Prostate gland (tissue), 2 donors: ENCODE measurements around the gene LACRT. TPM values are rescaled to one million over a fixed set of nuclear protein-coding genes. Genes with fewer than 3 reads are reported as not detected.

Experiments
- DNase-seq: peaks from one replicate; pipeline ENCODE4 v3.0.0-alpha.2; 2019; ENCODE audit warnings: low spot score
- H3K27ac ChIP-seq, 2 donors: fragments of 200-600 bp; sonication (generic); 2 replicates each; pipeline ENCODE4 v1.5.1; 2017 to 2019
- H3K27me3 ChIP-seq: fragments of 200-600 bp; sonication (generic); replicated peaks from 2 replicates; pipeline ENCODE4 v1.5.1; 2019; ENCODE audit not compliant: insufficient read depth
- H3K36me3 ChIP-seq, 2 donors: fragments of 200-600 bp; sonication (generic); 1 replicate in 1 of 2; 2 replicates in 1 of 2; pipeline versions ENCODE4 v1.5.1 to v1.8.1; 2017 to 2019
- H3K4me1 ChIP-seq: fragments of 200-600 bp; sonication (generic); replicated peaks from 2 replicates; pipeline ENCODE4 v1.5.1; 2019
- H3K4me3 ChIP-seq, 2 donors: fragments of 200-600 bp; sonication (generic); 2 replicates each; pipeline ENCODE4 v1.5.1; 2017 to 2019
- H3K9me3 ChIP-seq: fragments of 200-600 bp; sonication (generic); 2 replicates; pipeline ENCODE4 v1.5.1; 2017
- CTCF ChIP-seq, 4 experiments: fragments of 200-600 bp in 2 of 4; fragments of 450-650 bp in 2 of 4; sonication (generic) in 2 of 4; IDR thresholded peaks; 1 replicate in 3 of 4; 2 replicates in 1 of 4; pipeline ENCODE4 v1.5.1; 2016 to 2019; ENCODE audit warnings: antibody characterized with exemption in 4 of 4, mild to moderate bottlenecking in 2 of 4, moderate library complexity in 2 of 4
- POLR2A ChIP-seq: fragments of 450-650 bp; IDR thresholded peaks from one replicate; pipeline ENCODE4 v1.6.1; 2016; ENCODE audit warnings: antibody characterized with exemption, mild to moderate bottlenecking
- POLR2AphosphoS5 ChIP-seq: sonication (generic); formaldehyde crosslinking; IDR thresholded peaks from one replicate; pipeline ENCODE4 v1.6.1; 2017; ENCODE audit warnings: antibody characterized with exemption
- WGBS: methylation state at CpG from one replicate; pipeline ENCODE4 v1.1.5; 2018; 5-methylcytosine and 5-hydroxymethylcytosine counted together
- intact Hi-C: fragments of 100-400 bp; cut with DNase I; formaldehyde crosslinking; loops from one replicate; pipeline ENCODE4 v1.14.2; 2022
- total RNA-seq, 2 donors: library from RNA; depleted of rRNA; stranded (reverse); fragments of >200 nt; gene quantifications; one replicate each; pipeline ENCODE4 v1.1.0, GENCODE V29; 2016

LACRT gene
- total RNA-seq, 2 donors from 2014 or later = not detected

- intact Hi-C loops = no loop called here
- Histone ChIP-seq H3K4me3 (no peak overlapping the region), H3K4me1 (no peaks in the 10 kb centered on the region), H3K36me3 (no peaks in the 10 kb centered on the region), H3K27me3 (no peaks in the 10 kb centered on the region), H3K27ac (no peak overlapping the region), H3K9me3 (no peaks in the 10 kb centered on the region)
- no peak for DNase-seq
- TF ChIP-seq POLR2AphosphoS5 = no peak
- TF ChIP-seq CTCF (IDR thresholded peaks at IDR 0.05) = no peak
- no peak for TF ChIP-seq POLR2A
- 80% methylated on average over 2 of the region's 2 CpGs for WGBS
Measured at GRCh38 chr12:54592316-54592715, 42.4 kb downstream of the LACRT start.

- Histone ChIP-seq H3K4me3 (no peak overlapping the region), H3K4me1 (no peaks in the 10 kb centered on the region), H3K27ac (no peak overlapping the region), H3K27me3 (no peaks in the 10 kb centered on the region), H3K36me3 (no peaks in the 10 kb centered on the region), H3K9me3 (no peaks in the 10 kb centered on the region)
- TF ChIP-seq POLR2AphosphoS5 (no peak), POLR2A (no peak), CTCF (IDR thresholded peaks at IDR 0.05) (no peak)
- WGBS = 61% methylated on average over 7 of the region's 7 CpGs
- intact Hi-C loops = no loop called here
- no peak for DNase-seq
Measured at GRCh38 chr12:54590978-54591591, 43.6 kb downstream of the LACRT start.

- H3K27ac ChIP-seq = no peak overlapping the region
- no peak overlapping the region for H3K4me3 ChIP-seq
- no peaks in the 10 kb centered on the region for H3K9me3 ChIP-seq
- H3K36me3 ChIP-seq = no peaks in the 10 kb centered on the region
- TF ChIP-seq CTCF (IDR thresholded peaks at IDR 0.05) (no peak), POLR2A (no peak), POLR2AphosphoS5 (no peak)
- H3K4me1 ChIP-seq = no peaks in the 10 kb centered on the region
- intact Hi-C loops = no loop called here
- no peak for DNase-seq
- no peaks in the 10 kb centered on the region for H3K27me3 ChIP-seq
- WGBS = 87% methylated on average over 5 of the region's 5 CpGs
Measured at GRCh38 chr12:54589964-54590363, 44.7 kb downstream of the LACRT start.

GRCh38 chr12:54588890-54589267, 45.8 kb downstream of the LACRT start:
- no peak overlapping the region for H3K27ac ChIP-seq
- TF ChIP-seq POLR2A (no peak), CTCF (IDR thresholded peaks at IDR 0.05) (no peak), POLR2AphosphoS5 (no peak)
- no peaks in the 10 kb centered on the region for H3K36me3 ChIP-seq
- H3K4me3 ChIP-seq = peak overlapping the region; percentile 29 to 46
- no peaks in the 10 kb centered on the region for H3K4me1 ChIP-seq
- no peaks in the 10 kb centered on the region for H3K27me3 ChIP-seq
- DNase-seq = no peak
- H3K9me3 ChIP-seq = no peaks in the 10 kb centered on the region
- intact Hi-C loops = no loop called here
- 27% methylated on average over 13 of the region's 13 CpGs for WGBS

GRCh38 chr12:54588110-54588889, 46.4 kb downstream of the LACRT start, which contains the start of gene PPP1R1A:
TSS of gene PPP1R1A (minus strand) at chr12:54588659. CDS start at chr12:54588488, 171 bp downstream.
- WGBS = 2% methylated on average over 35 of the region's 77 CpGs
- peak within 1 kb of the TSS; percentile 29 to 46 for H3K4me3 ChIP-seq
- intact Hi-C loops = no loop called here
- no peaks in the 10 kb centered on the region for H3K27me3 ChIP-seq
- no peak for DNase-seq
- TF ChIP-seq CTCF (IDR thresholded peaks at IDR 0.05) = no peak
- TF ChIP-seq POLR2A = no peak
- no peak for TF ChIP-seq POLR2AphosphoS5
- H3K9me3 ChIP-seq = no peaks in the 10 kb centered on the region
- no peaks in the 10 kb centered on the region for H3K36me3 ChIP-seq
- no peaks in the 10 kb centered on the region for H3K4me1 ChIP-seq
- no peak within 1 kb of the TSS for H3K27ac ChIP-seq
